H1 (cell line): Measurements from ENCODE around the gene PEAK3. TPM values are rescaled to one million over a fixed set of nuclear protein-coding genes. Genes with fewer than 3 reads are reported as not detected.

Source experiments
- BACH1 ChIP-seq: IDR thresholded peaks from 2 replicates; pipeline ENCODE4 v1.6.1; 2012; ENCODE audit warnings: low read length, improper control_type of control experiment
- CHD7 ChIP-seq: fragments of 300-600 bp; sonication (generic); IDR thresholded peaks from 2 replicates; pipeline ENCODE4 v1.7.1; 2012; ENCODE audit warnings: low read length, moderate library complexity, mild to moderate bottlenecking, inconsistent platforms; ENCODE audit not compliant: insufficient replicate concordance
- NANOG ChIP-seq: IDR thresholded peaks from 2 replicates; pipeline ENCODE4 v1.6.1; 2011; ENCODE audit warnings: low read length, low read depth, mild to moderate bottlenecking, inconsistent platforms; ENCODE audit not compliant: insufficient read depth, poor library complexity, severe bottlenecking
- PHF8 ChIP-seq: fragments of 200-600 bp; sonication (generic); conservative IDR thresholded peaks from 2 replicates; pipeline ENCODE4 v1.7.1; 2012; ENCODE audit warnings: low read depth, mild to moderate bottlenecking, inconsistent platforms, low read length, moderate library complexity
- RNF2 ChIP-seq: fragments of 200-900, 300-1000 bp; sonication (generic); IDR thresholded peaks from 2 replicates; pipeline ENCODE4 v1.7.1; 2016; ENCODE audit warnings: borderline replicate concordance, low read depth, mild to moderate bottlenecking, antibody characterized with exemption, low read length; ENCODE audit not compliant: poor library complexity, severe bottlenecking; ENCODE audit errors: missing control alignments
- RXRA ChIP-seq: IDR thresholded peaks from 2 replicates; pipeline ENCODE4 v1.6.1; 2011; ENCODE audit warnings: low read depth, mild to moderate bottlenecking, low read length, moderate library complexity; ENCODE audit not compliant: insufficient read depth
- SRF ChIP-seq: IDR thresholded peaks from 2 replicates; pipeline ENCODE4 v1.6.1; 2011; ENCODE audit warnings: mild to moderate bottlenecking, low read depth, low read length, moderate library complexity
- SUZ12 ChIP-seq: fragments of 200-600 bp; sonication (generic); IDR thresholded peaks from 2 replicates; pipeline ENCODE4 v1.6.1; 2012; ENCODE audit warnings: mild to moderate bottlenecking, inconsistent platforms, low read length, moderate library complexity, mixed read lengths
- TBP ChIP-seq: IDR thresholded peaks from 2 replicates; pipeline ENCODE4 v1.6.1; 2011; ENCODE audit warnings: low read depth, low read length, improper control_type of control experiment
- polyA plus RNA-seq, 7 experiments: library from polyadenylated mRNA; depleted of rRNA in 3 of 7; stranded (reverse) in 5 of 7; unstranded in 2 of 7; fragments of >200 nt in 5 of 7; fragments of 200-250 nt in 2 of 7; gene quantifications; 1 replicate in 5 of 7; 2 replicates in 1 of 7; 4 replicates in 1 of 7; pipeline versions ENCODE4 v1.2.1 to v1.2.3, GENCODE V29; 2011 to 2013; ENCODE audit warnings: missing spikeins in 2 of 7, mixed read lengths in 2 of 7
- total RNA-seq: library from RNA; stranded (reverse); fragmentation: NEBNext Ultra II Directional; extraction: Animal tissue kit (Norgen Biotek cat#: 25700); gene quantifications from 2 replicates; pipeline ENCODE4 v1.2.1, GENCODE V29; 2021

Gene PEAK3
- total and polyA plus RNA-seq, 2 of the 8 experiments (the other 6 are each of a cell fraction or from before 2014, with no cell fraction given) = not detected

GRCh38 chr19:2278459-2279158, 3.4 kb downstream of the PEAK3 start (continued):
- TF ChIP-seq CHD7 (no peak), RNF2 (no peak), SRF (no peak), TBP (no peak), NANOG (no peak), SUZ12 (no peak), PHF8 (no peak), BACH1 (no peak), RXRA (no peak)
- TF ChIP-seq, all 59 proteins: peak for 0
